Measurements from ENCODE around the gene FUT7.
A peak's percentile ranks its signal among the peaks of the same experiment; 100 is the strongest.
"Not testable (repeated sequence)": the region's sequence is repeated elsewhere in the genome, so short reads cannot be mapped to it uniquely, and the experiment has no call there.

The FUT7 gene

GRCh38 chr9:137009938-137010732 lies 21.8 kb downstream of the FUT7 start:
- in situ Hi-C loops (cut with MboI; ENCODE audit: low sequenced_read_pairs) = no loop called here
- Histone ChIP-seq H3K4me1 (no peaks in the 10 kb centered on the region), H3K4me3 (no peak overlapping the region)

GRCh38 chr9:137009217-137009616 lies 22.7 kb downstream of the FUT7 start:
- in situ Hi-C loops (cut with MboI; ENCODE audit: low sequenced_read_pairs) = no loop called here
- 0 out of 2 replicates have a peak, but pooled peaks cover 6% of the 10 kb centered on the region for H3K9me3 ChIP-seq
- H3K4me1 ChIP-seq = no peaks in the 10 kb centered on the region

More at GRCh38 chr9:137009938-137010732, 21.8 kb downstream of the FUT7 start:
- DNase-seq (ENCODE audit: low spot score in 2 of 2) = no peak
- H3K9me3 ChIP-seq = 0 out of 2 replicates have a peak, but pooled peaks cover 2% of the 10 kb centered on the region
- peaks cover 3% of the 10 kb centered on the region for H3K36me3 ChIP-seq (replicated peaks)
- no peaks in the 10 kb centered on the region for H3K27me3 ChIP-seq (ENCODE audit: low read depth)

GRCh38 chr9:137008312-137008711 lies 23.6 kb downstream of the FUT7 start:
- no peak for DNase-seq (ENCODE audit: low spot score in 2 of 2)
- H3K36me3 ChIP-seq (replicated peaks) = no peaks in the 10 kb centered on the region
- H3K4me3 ChIP-seq = no peak overlapping the region
- in situ Hi-C loops (cut with MboI; ENCODE audit: low sequenced_read_pairs) = no loop called here
- H3K27me3 ChIP-seq (ENCODE audit: low read depth) = no peaks in the 10 kb centered on the region
- 0 out of 2 replicates have a peak, but pooled peaks cover 6% of the 10 kb centered on the region for H3K9me3 ChIP-seq
- no peaks in the 10 kb centered on the region for H3K4me1 ChIP-seq

More at GRCh38 chr9:137009217-137009616, 22.7 kb downstream of the FUT7 start:
- no peak for DNase-seq (ENCODE audit: low spot score in 2 of 2)
- H3K4me3 ChIP-seq = no peak overlapping the region
- H3K36me3 ChIP-seq (replicated peaks) = no peaks in the 10 kb centered on the region
- H3K27me3 ChIP-seq (ENCODE audit: low read depth) = no peaks in the 10 kb centered on the region

- H3K9me3 ChIP-seq = 0 out of 2 replicates have a peak, but pooled peaks cover 6% of the 10 kb centered on the region
- H3K27me3 ChIP-seq (ENCODE audit: low read depth) = no peaks in the 10 kb centered on the region
- DNase-seq (ENCODE audit: low spot score in 2 of 2) = no peak
- H3K4me1 ChIP-seq = no peaks in the 10 kb centered on the region
- in situ Hi-C loops (cut with MboI; ENCODE audit: low sequenced_read_pairs) = no loop called here
- no peak overlapping the region for H3K4me3 ChIP-seq
- no peaks in the 10 kb centered on the region for H3K36me3 ChIP-seq (replicated peaks)
These were observed 24.0 kb downstream of the FUT7 start for GRCh38 chr9:137007816-137008270.

- H3K36me3 ChIP-seq (replicated peaks) = no peaks in the 10 kb centered on the region
- no peaks in the 10 kb centered on the region for H3K4me1 ChIP-seq
These were observed 24.6 kb downstream of the FUT7 start for GRCh38 chr9:137007108-137007815.

GRCh38 chr9:137006116-137007003 lies 25.5 kb downstream of the FUT7 start:
- Histone ChIP-seq H3K4me1 (no peaks in the 10 kb centered on the region), H3K9me3 (0 out of 2 replicates have a peak, but pooled peaks cover 6% of the 10 kb centered on the region), H3K27me3 (ENCODE audit: low read depth) (no peaks in the 10 kb centered on the region), H3K36me3 (replicated peaks) (no peaks in the 10 kb centered on the region), H3K4me3 (no peak overlapping the region)
- no peak for DNase-seq (ENCODE audit: low spot score in 2 of 2)
- in situ Hi-C loops (cut with MboI; ENCODE audit: low sequenced_read_pairs) = no loop called here

More at GRCh38 chr9:137007108-137007815, 24.6 kb downstream of the FUT7 start:
- no peak overlapping the region for H3K4me3 ChIP-seq
- in situ Hi-C loops (cut with MboI; ENCODE audit: low sequenced_read_pairs) = no loop called here
- DNase-seq (ENCODE audit: low spot score in 2 of 2) = no peak
- H3K9me3 ChIP-seq = 0 out of 2 replicates have a peak, but pooled peaks cover 6% of the 10 kb centered on the region
- H3K27me3 ChIP-seq (ENCODE audit: low read depth) = no peaks in the 10 kb centered on the region

- H3K27me3 ChIP-seq (ENCODE audit: low read depth); in situ Hi-C loops (cut with MboI; ENCODE audit: low sequenced_read_pairs); H3K36me3 ChIP-seq (replicated peaks); H3K4me1 ChIP-seq; H3K4me3 ChIP-seq; H3K9me3 ChIP-seq: not testable (repeated sequence)
- DNase-seq (ENCODE audit: low spot score in 2 of 2) = peak in 1 of 2 experiments; percentile 65
These were observed 27.6 kb downstream of the FUT7 start for GRCh38 chr9:137004285-137004684.

GRCh38 chr9:137002646-137003041 lies 29.2 kb downstream of the FUT7 start:
- H3K4me3 ChIP-seq = no peak overlapping the region
- H3K27me3 ChIP-seq (ENCODE audit: low read depth) = no peaks in the 10 kb centered on the region; the same call in 1 of the 2 replicates
- in situ Hi-C loops (cut with MboI; ENCODE audit: low sequenced_read_pairs) = no loop called here
- no peak for DNase-seq (ENCODE audit: low spot score in 2 of 2)
- H3K9me3 ChIP-seq = 0 out of 2 replicates have a peak, but pooled peaks cover 6% of the 10 kb centered on the region
- no peaks in the 10 kb centered on the region for H3K4me1 ChIP-seq
- H3K36me3 ChIP-seq (replicated peaks) = no peaks in the 10 kb centered on the region

GRCh38 chr9:137001857-137002645 lies 29.8 kb downstream of the FUT7 start:
- H3K4me3 ChIP-seq = no peak overlapping the region
- H3K36me3 ChIP-seq (replicated peaks) = no peaks in the 10 kb centered on the region
- in situ Hi-C loops (cut with MboI; ENCODE audit: low sequenced_read_pairs) = no loop called here
- no peak for DNase-seq (ENCODE audit: low spot score in 2 of 2)
- H3K9me3 ChIP-seq = 0 out of 2 replicates have a peak, but pooled peaks cover 6% of the 10 kb centered on the region
- H3K4me1 ChIP-seq = no peaks in the 10 kb centered on the region
- no peaks in the 10 kb centered on the region; the same call in 1 of the 2 replicates for H3K27me3 ChIP-seq (ENCODE audit: low read depth)

GRCh38 chr9:137000177-137000930 lies 31.5 kb downstream of the FUT7 start:
- Histone ChIP-seq H3K4me1 (peaks cover 4% of the 10 kb centered on the region; the same call in 1 of the 2 replicates), H3K36me3 (replicated peaks) (no peaks in the 10 kb centered on the region), H3K9me3 (0 out of 2 replicates have a peak, but pooled peaks cover 6% of the 10 kb centered on the region), H3K27me3 (ENCODE audit: low read depth) (no peaks in the 10 kb centered on the region; the same call in 1 of the 2 replicates), H3K4me3 (no peak overlapping the region)
- in situ Hi-C loops (cut with MboI; ENCODE audit: low sequenced_read_pairs) = no loop called here
- no peak for DNase-seq (ENCODE audit: low spot score in 2 of 2)

GRCh38 chr9:136997830-136998234 lies 34.1 kb downstream of the FUT7 start:
- Histone ChIP-seq H3K9me3 (no peaks in the 10 kb centered on the region), H3K4me3 (no peak overlapping the region), H3K4me1 (peaks cover 4% of the 10 kb centered on the region; the same call in 1 of the 2 replicates), H3K36me3 (replicated peaks) (peaks cover 16% of the 10 kb centered on the region), H3K27me3 (ENCODE audit: low read depth) (no peaks in the 10 kb centered on the region; the same call in 1 of the 2 replicates)
- in situ Hi-C loops (cut with MboI; ENCODE audit: low sequenced_read_pairs) = no loop called here
- DNase-seq (ENCODE audit: low spot score in 2 of 2) = peak in 1 of 2 experiments; percentile 30

GRCh38 chr9:136997371-136997770 lies 34.5 kb downstream of the FUT7 start:
- H3K36me3 ChIP-seq (replicated peaks) = peaks cover 16% of the 10 kb centered on the region
- H3K27me3 ChIP-seq (ENCODE audit: low read depth) = no peaks in the 10 kb centered on the region; the same call in 1 of the 2 replicates
- DNase-seq (ENCODE audit: low spot score in 2 of 2) = no peak
- in situ Hi-C loops (cut with MboI; ENCODE audit: low sequenced_read_pairs) = no loop called here
- H3K9me3 ChIP-seq = no peaks in the 10 kb centered on the region
- peaks cover 4% of the 10 kb centered on the region; the same call in 1 of the 2 replicates for H3K4me1 ChIP-seq
- H3K4me3 ChIP-seq = no peak overlapping the region
